Liver (tissue), 3 donors: ENCODE measurements around the gene DCXR.

Source experiments
- EGR1 ChIP-seq, 2 donors: IDR thresholded peaks; 2 replicates each; pipeline ENCODE4 v1.6.1; 2016 to 2018; ENCODE audit warnings: antibody characterized with exemption in 2 of 2, low read depth in 2 of 2
- FOXA1 ChIP-seq: IDR thresholded peaks from 2 replicates; pipeline ENCODE4 v1.6.1; 2016; ENCODE audit warnings: antibody characterized with exemption
- GABPA ChIP-seq, 2 donors: IDR thresholded peaks in 1 of 2; conservative IDR thresholded peaks in 1 of 2; 2 replicates each; pipeline ENCODE4 v1.6.1; 2016; ENCODE audit warnings: antibody characterized with exemption in 2 of 2, mild to moderate bottlenecking in 1 of 2, moderate library complexity in 1 of 2
- JUND ChIP-seq, 2 donors: IDR thresholded peaks; 2 replicates each; pipeline ENCODE4 v1.6.1; 2016; ENCODE audit warnings: antibody characterized with exemption in 2 of 2
- RAD21 ChIP-seq, 2 donors: IDR thresholded peaks; 2 replicates each; pipeline ENCODE4 v1.6.1; 2016; ENCODE audit warnings: antibody characterized with exemption in 2 of 2, mild to moderate bottlenecking in 2 of 2
- RXRA ChIP-seq, 2 donors: IDR thresholded peaks; 2 replicates each; pipeline ENCODE4 v1.6.1; 2017 to 2018; ENCODE audit warnings: antibody characterized with exemption in 2 of 2, mild to moderate bottlenecking in 1 of 2
- SP1 ChIP-seq: IDR thresholded peaks from 2 replicates; pipeline ENCODE4 v1.6.1; 2018; ENCODE audit warnings: antibody characterized with exemption, mild to moderate bottlenecking
- TAF1 ChIP-seq: conservative IDR thresholded peaks from 2 replicates; pipeline ENCODE4 v1.6.1; 2016; ENCODE audit warnings: antibody characterized with exemption, mild to moderate bottlenecking
- YY1 ChIP-seq: IDR thresholded peaks from 2 replicates; pipeline ENCODE4 v1.6.1; 2016; ENCODE audit warnings: antibody characterized with exemption, mild to moderate bottlenecking
- TF ChIP-seq, protein P1 (sequence below): IDR thresholded peaks from 2 replicates; pipeline ENCODE4 v1.6.1; 2016; ENCODE audit warnings: antibody characterized with exemption
- TF ChIP-seq, protein P2 (sequence below): fragments of 150-350 bp; IDR thresholded peaks from 2 replicates; pipeline ENCODE4 v1.5.1; 2017; ENCODE audit warnings: improper control_type of control experiment, low read depth, low read length; ENCODE audit not compliant: missing input control
- TF ChIP-seq, protein P3 (sequence below): IDR thresholded peaks from 2 replicates; pipeline ENCODE4 v1.6.1; 2016; ENCODE audit warnings: antibody characterized with exemption, mild to moderate bottlenecking
- donor health status: healthy.
- donor health status: healthy.

DNA sequence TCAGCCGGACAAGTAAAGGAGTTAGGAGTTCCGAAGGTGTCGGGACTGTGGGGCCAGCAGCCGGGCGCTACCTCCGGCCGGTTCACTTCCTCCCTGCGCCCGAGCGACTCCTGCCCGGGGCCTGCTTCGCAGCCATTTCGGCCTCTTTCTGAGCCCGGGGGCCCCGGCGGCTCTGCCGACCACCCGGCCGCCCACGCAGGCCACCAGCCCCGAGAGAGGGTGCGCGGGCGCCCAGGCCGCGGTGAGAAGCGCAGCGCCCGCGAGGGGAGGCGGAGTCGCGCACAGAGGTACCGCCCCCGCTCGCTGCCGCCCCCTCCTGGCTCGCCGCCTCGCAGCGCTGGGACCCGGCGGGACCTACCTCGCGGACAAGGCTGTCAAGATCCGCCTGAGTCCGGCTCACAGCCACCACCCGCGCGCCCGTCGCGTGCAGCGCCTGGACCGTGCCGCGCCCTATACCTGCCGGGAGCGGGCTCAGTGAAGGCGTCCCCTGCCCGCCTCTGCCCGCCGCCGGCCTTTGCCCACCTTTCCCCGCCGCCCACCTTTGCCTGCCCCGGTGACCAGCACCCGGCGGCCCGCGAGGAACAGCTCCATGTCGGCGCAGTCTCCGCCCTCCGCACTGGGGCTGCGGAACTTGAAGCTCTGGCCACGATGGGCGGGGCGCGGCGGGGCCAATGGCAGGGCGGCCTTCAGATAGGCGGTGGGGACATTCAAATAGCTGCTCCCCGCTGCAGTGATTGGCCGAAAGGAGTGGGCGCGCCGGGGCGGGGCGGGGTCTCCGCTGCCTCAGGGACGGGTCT, at the start of gene DCXR:
- TF ChIP-seq, protein P1, sequence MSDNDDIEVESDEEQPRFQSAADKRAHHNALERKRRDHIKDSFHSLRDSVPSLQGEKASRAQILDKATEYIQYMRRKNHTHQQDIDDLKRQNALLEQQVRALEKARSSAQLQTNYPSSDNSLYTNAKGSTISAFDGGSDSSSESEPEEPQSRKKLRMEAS = no peak
- TF ChIP-seq, protein P2, sequence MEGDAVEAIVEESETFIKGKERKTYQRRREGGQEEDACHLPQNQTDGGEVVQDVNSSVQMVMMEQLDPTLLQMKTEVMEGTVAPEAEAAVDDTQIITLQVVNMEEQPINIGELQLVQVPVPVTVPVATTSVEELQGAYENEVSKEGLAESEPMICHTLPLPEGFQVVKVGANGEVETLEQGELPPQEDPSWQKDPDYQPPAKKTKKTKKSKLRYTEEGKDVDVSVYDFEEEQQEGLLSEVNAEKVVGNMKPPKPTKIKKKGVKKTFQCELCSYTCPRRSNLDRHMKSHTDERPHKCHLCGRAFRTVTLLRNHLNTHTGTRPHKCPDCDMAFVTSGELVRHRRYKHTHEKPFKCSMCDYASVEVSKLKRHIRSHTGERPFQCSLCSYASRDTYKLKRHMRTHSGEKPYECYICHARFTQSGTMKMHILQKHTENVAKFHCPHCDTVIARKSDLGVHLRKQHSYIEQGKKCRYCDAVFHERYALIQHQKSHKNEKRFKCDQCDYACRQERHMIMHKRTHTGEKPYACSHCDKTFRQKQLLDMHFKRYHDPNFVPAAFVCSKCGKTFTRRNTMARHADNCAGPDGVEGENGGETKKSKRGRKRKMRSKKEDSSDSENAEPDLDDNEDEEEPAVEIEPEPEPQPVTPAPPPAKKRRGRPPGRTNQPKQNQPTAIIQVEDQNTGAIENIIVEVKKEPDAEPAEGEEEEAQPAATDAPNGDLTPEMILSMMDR = peak; percentile 68
- TF ChIP-seq TAF1 (no peak), JUND (IDR thresholded peaks at IDR 0.05) (no peak), RXRA (IDR thresholded peaks at IDR 0.05) (no peak), EGR1 (IDR thresholded peaks at IDR 0.05; ENCODE audit: low read depth in 2 of 2) (peak in 1 of 2 donors; percentile 81), RAD21 (IDR thresholded peaks at IDR 0.05) (peak in 1 of 2 donors; percentile 35), GABPA (IDR thresholded peaks at IDR 0.05 in 1 of 2, conservative IDR thresholded peaks at IDR 0.05 in 1 of 2) (peak in 1 of 2 donors; percentile 52), YY1 (no peak), SP1 (peak; percentile 95), FOXA1 (peak; percentile 11)
- TF ChIP-seq, protein P3, sequence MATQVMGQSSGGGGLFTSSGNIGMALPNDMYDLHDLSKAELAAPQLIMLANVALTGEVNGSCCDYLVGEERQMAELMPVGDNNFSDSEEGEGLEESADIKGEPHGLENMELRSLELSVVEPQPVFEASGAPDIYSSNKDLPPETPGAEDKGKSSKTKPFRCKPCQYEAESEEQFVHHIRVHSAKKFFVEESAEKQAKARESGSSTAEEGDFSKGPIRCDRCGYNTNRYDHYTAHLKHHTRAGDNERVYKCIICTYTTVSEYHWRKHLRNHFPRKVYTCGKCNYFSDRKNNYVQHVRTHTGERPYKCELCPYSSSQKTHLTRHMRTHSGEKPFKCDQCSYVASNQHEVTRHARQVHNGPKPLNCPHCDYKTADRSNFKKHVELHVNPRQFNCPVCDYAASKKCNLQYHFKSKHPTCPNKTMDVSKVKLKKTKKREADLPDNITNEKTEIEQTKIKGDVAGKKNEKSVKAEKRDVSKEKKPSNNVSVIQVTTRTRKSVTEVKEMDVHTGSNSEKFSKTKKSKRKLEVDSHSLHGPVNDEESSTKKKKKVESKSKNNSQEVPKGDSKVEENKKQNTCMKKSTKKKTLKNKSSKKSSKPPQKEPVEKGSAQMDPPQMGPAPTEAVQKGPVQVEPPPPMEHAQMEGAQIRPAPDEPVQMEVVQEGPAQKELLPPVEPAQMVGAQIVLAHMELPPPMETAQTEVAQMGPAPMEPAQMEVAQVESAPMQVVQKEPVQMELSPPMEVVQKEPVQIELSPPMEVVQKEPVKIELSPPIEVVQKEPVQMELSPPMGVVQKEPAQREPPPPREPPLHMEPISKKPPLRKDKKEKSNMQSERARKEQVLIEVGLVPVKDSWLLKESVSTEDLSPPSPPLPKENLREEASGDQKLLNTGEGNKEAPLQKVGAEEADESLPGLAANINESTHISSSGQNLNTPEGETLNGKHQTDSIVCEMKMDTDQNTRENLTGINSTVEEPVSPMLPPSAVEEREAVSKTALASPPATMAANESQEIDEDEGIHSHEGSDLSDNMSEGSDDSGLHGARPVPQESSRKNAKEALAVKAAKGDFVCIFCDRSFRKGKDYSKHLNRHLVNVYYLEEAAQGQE = peak; percentile 50
